NCI-H146 treated with DMSO at 0.1 percent for 48 hours (cell line): ENCODE measurements around the gene SLC7A5.
"Not testable (repeated sequence)": the region's sequence is repeated elsewhere in the genome, so short reads cannot be mapped to it uniquely, and the experiment has no call there.

ENCODE experiments used
- DNase-seq: peaks from one replicate; lab custom pipeline; 2025; ENCODE audit not compliant: unreplicated experiment; lab: John Stamatoyannopoulos, UW

SLC7A5 gene

GRCh38 chr16:87869061-87869878 lies at the start of gene SLC7A5:
Gene SLC7A5 (minus strand): TSS chr16:87869507. CDS start chr16:87869422, 85 bp downstream.
- DNase-seq: peak; percentile 30

GRCh38 chr16:87918338-87918737 lies 49.0 kb upstream of the SLC7A5 start:
- no peak for DNase-seq

GRCh38 chr16:87917503-87917902 lies 48.2 kb upstream of the SLC7A5 start:
- no peak for DNase-seq

- no peak for DNase-seq
These were observed 45.5 kb upstream of the SLC7A5 start for GRCh38 chr16:87914812-87915211.

GRCh38 chr16:87914021-87914725 lies 44.9 kb upstream of the SLC7A5 start:
- DNase-seq: not testable (repeated sequence)

GRCh38 chr16:87912691-87913090 lies 43.4 kb upstream of the SLC7A5 start:
- not testable (repeated sequence) for DNase-seq

GRCh38 chr16:87911106-87911763 lies 41.9 kb upstream of the SLC7A5 start:
- peak; percentile 78 for DNase-seq

- DNase-seq: peak; percentile 44
These were observed 40.1 kb upstream of the SLC7A5 start for GRCh38 chr16:87909203-87909935.

GRCh38 chr16:87908101-87908500 lies 38.8 kb upstream of the SLC7A5 start:
- not testable (repeated sequence) for DNase-seq

- DNase-seq: not testable (repeated sequence)
These were observed 36.2 kb upstream of the SLC7A5 start for GRCh38 chr16:87905521-87905920.

- not testable (repeated sequence) for DNase-seq
These were observed 35.7 kb upstream of the SLC7A5 start for GRCh38 chr16:87904963-87905362.

GRCh38 chr16:87900489-87900888 lies 31.2 kb upstream of the SLC7A5 start:
- not testable (repeated sequence) for DNase-seq

- no peak for DNase-seq
These were observed 28.5 kb upstream of the SLC7A5 start for GRCh38 chr16:87897521-87898505.

- not testable (repeated sequence) for DNase-seq
These were observed 27.7 kb upstream of the SLC7A5 start for GRCh38 chr16:87896924-87897520.

GRCh38 chr16:87896176-87896890 lies 27.0 kb upstream of the SLC7A5 start:
- not testable (repeated sequence) for DNase-seq

- DNase-seq: no peak
These were observed 26.4 kb upstream of the SLC7A5 start for GRCh38 chr16:87895641-87896141.

- not testable (repeated sequence) for DNase-seq
These were observed 24.7 kb upstream of the SLC7A5 start for GRCh38 chr16:87894005-87894404.

GRCh38 chr16:87891764-87892163 lies 22.5 kb upstream of the SLC7A5 start:
- no peak for DNase-seq
